Left cardiac atrium (tissue), 4 donors: ENCODE data around the gene MRPL10. TPM values are rescaled to one million over a fixed set of nuclear protein-coding genes. Genes with fewer than 3 reads are reported as not detected.

Experiments
- ATAC-seq, 2 donors: fragments of 200-7000 bp; cut with Tn5 transposase; one replicate each; pipeline ENCODE4 v1.9.1; 2020; ENCODE audit warnings: mild to moderate bottlenecking in 2 of 2, moderate library complexity in 2 of 2
- DNase-seq: peaks from one replicate; pipeline ENCODE4 v3.0.0-alpha.2; 2020
- intact Hi-C, 2 donors: fragments of 100-400 bp; cut with DNase I; formaldehyde crosslinking; loops; one replicate each; pipeline versions ENCODE4 v1.14.1 to v1.15.1; 2022 to 2023
- total RNA-seq, 2 donors: library from RNA; stranded (reverse); fragmentation: NEBNext Ultra II Directional; extraction: Animal tissue kit (Norgen Biotek cat#: 25700); gene quantifications; one replicate each; pipeline ENCODE4 v1.2.1, GENCODE V29; 2021
- donor health status: DM: no; HTN: yes; CAD: no.
- donor health status: DM: no; HTN: yes; CAD: no; lungs with severe emphysema.
- donor health status: DM: yes; HTN: yes; CAD: no.
- donor health status: Dilated cardiomyopathy.

The MRPL10 gene
- total RNA-seq, 2 donors from 2014 or later, result 33.9 to 38.8 TPM

GRCh38 chr17:47820033-47820789, 11.1 kb downstream of the MRPL10 start:
- ATAC-seq, result peak in 1 of 2 donors; percentile 4
- intact Hi-C loops, result no loop called here
- DNase-seq, result no peak

GRCh38 chr17:47819475-47819874, 11.9 kb downstream of the MRPL10 start:
- intact Hi-C loops, result no loop called here
- no peak for DNase-seq
- no peak for ATAC-seq

- DNase-seq (no peak), ATAC-seq (no peak)
Observed at GRCh38 chr17:47818002-47818695, 13.2 kb downstream of the MRPL10 start.

GRCh38 chr17:47816947-47817346, 14.4 kb downstream of the MRPL10 start:
- ATAC-seq (no peak), DNase-seq (no peak)
- intact Hi-C loops, result no loop called here

More at GRCh38 chr17:47818002-47818695, 13.2 kb downstream of the MRPL10 start:
- intact Hi-C loops, result no loop called here

DNA sequence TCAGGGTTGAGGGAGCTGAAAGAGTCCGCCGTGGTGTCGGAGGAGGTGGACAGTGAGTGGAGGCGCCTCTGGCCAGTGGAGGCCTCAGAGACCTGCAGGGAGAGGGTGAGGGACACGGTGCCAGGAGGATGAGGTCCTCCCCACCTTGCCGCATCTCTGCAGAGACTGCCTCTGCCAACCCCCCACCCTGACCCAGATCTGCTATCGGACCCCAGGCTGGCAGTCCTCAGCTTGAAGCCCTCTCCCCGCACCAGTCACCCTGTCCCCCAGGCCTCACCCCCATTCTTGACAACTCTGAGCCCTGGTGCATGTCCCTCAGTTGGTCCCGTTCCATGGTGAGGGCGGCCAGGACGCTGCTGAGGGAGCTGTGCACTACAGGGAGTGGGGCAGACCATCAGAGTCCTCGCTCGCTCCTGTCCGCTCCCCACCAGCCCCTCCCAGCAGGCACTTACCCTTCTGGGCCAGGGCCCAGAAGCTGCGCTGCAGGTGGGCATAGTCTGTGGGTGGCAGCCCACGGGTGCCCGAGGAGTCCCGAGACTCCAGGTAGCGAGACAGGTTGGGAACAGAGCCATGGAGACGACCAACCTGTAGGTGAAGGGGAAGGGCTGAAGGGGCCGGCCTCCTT, 15.1 kb downstream of the MRPL10 start:
- DNase-seq (no peak), ATAC-seq (no peak)
- intact Hi-C loops, result no loop called here

- no peak for DNase-seq
- intact Hi-C loops, result no loop called here
- ATAC-seq, result no peak
Observed at GRCh38 chr17:47815106-47815918, 16.0 kb downstream of the MRPL10 start.

GRCh38 chr17:47813512-47814031, 17.8 kb downstream of the MRPL10 start:
- no peak for ATAC-seq
- intact Hi-C loops, result no loop called here
- DNase-seq, result no peak

DNA sequence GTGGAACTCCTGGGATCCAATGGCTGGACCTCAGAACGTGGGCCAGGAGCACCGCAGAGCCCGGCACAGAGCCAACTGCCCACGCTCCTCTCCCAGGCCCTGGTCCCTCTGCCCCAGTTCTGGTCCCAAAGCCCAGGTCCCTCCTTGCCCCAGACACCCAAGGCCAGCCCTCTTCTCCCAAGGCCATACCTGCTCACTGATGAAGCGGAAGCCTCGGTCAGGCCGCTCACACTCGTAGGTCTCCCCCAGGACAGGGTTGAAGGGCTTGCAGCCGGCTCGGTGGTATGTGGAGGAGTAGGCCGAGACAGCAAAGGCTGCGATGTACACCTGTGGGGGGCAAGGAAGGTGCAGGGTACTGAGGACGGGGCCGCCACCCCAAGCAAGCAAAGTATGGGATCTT, 18.3 kb downstream of the MRPL10 start:
- no peak for DNase-seq
- intact Hi-C loops, result no loop called here
- ATAC-seq, result no peak

GRCh38 chr17:47812146-47812920, 19.0 kb downstream of the MRPL10 start:
- ATAC-seq, result no peak
- intact Hi-C loops, result no loop called here
- DNase-seq, result no peak

DNA sequence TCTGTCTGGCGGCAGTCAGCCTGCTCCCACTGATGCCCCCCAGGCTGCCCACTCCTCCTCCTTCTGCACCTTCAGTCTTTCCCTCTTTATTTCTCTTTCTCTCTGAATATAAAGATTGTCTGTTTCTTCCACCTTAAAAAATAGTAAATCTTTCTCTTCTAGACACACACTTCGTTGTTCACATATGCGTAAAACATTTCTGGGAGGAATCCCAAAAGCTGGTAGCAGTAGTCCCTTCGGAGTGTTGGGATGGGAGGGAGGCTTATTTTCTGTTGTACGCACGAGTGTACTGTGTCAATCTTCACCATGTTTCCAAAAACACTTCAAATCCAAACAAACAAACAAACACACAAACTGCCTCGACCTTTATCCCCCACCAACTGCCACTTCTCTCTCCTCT, 19.6 kb downstream of the MRPL10 start:
- DNase-seq (no peak), ATAC-seq (no peak)
- intact Hi-C loops, result no loop called here

GRCh38 chr17:47810901-47811635, 20.3 kb downstream of the MRPL10 start:
- intact Hi-C loops, result no loop called here
- DNase-seq, result no peak
- ATAC-seq, result peak in 1 of 2 donors; percentile 31

DNA sequence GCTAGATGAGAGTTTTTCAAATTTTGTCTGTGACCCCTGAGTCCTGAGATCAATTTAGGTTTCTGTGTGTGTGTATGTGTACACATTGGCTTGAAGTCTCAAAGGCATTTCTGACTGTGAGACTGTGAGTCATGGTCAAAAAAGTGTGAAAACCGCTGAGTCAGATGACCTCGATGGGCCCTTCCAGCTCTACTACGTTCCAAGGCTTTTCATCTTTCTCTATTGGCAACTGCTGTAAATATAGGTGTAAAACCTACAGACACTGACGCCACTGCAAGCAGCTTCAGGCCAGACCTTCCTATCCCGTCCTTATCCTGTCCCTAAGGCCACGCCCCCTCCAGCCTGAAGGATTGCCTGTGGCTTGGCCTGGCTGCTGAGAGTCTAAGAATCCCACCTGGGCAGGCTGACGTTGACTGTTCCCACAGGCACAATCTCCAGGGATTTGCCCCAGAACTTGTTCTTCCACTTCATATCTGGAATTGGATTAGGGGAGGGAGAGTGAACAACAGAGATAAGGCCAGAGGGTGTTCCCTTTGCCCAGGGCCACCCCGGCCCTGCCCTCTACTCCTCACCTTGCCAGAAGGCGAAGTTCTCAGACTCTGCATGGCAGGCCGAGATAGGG, 21.0 kb downstream of the MRPL10 start:
- DNase-seq (no peak), ATAC-seq (peak in 1 of 2 donors; percentile 75)
- intact Hi-C loops, result no loop called here

DNA sequence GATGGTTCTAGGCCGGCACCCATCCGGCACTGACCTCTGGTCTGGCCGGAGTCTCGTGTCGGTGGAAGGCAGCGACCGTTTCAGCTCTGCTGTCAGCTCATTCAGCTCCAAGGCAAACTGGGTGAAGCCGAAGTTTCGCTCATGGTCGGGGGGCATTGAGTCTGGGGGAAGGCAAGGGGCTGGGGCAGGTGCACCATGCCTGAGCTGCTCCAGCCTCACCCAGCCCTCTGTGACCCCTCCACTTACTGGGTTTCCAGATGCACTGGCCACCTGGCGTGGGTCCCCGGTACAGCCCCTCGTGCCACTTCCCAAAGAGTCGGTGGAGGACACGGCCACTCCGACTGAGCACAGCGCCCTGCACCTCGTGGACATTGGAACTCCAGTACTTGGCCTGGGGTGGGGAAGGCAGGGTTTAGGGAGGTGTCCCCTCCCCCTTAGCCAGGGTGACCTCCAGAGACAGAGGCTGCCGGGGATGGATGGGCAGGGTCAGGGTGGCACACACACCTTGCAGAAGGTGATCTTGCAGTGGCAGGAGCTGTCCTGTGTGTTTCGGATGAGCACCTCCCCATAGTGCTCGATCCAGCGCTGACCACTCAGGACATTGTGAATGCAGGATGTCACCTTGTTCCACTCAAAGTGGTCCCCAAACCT, 22.4 kb downstream of the MRPL10 start:
- ATAC-seq (no peak), DNase-seq (no peak)
- intact Hi-C loops, result loop anchor here in 1 of 2 donors (10.0 kb wide), 1 partner anchor 144 kb away; no protein-coding TSS in a partner anchor

DNA sequence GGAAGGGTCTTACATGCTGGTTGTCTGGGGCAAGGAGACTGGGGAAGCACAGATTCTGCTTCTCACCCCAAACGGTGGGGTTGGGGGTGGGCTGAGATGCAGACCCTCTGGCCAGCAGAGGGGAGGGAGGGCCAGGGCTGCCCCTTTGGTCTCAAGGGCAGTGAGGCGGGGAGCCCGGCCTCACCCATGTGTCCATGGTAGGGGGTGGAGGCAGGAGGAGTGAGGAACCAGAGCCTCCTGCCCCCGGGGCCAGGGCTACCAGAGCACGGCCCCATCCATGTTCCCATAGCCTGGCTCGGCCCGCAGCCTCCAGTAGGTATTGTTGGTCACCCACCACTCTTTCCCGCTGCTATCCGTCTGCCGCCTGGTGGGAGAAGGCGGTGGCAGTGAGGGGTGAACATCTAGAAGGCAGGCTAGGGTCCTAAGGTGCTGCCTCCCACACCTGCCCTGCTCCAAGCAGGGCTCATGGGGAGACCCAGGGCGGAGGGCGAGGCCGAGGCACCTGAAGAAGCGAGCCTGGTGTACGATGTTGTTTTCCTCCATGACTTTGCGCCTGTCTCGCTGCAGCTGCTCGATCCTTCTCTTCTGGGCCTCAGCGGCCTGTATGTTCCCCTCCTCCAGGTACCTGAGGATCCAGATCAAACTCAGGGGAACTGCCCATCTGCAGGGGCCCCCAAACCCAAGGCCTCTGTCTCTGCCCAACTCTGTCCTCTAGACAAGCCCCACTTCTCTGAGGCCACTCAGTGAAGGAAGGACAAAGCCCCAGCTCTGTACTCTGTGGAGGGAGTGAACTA, 23.1 kb downstream of the MRPL10 start:
- intact Hi-C loops, result loop anchor here in 1 of 2 donors (10.0 kb wide), 1 partner anchor 143 kb away; no protein-coding TSS in a partner anchor
- ATAC-seq (no peak), DNase-seq (no peak)

- no peak for ATAC-seq
- intact Hi-C loops, result loop anchor here in 1 of 2 donors (10.0 kb wide), 1 partner anchor 143 kb away; no protein-coding TSS in a partner anchor
- DNase-seq, result no peak
Observed at GRCh38 chr17:47807421-47807820, 23.9 kb downstream of the MRPL10 start.

DNA sequence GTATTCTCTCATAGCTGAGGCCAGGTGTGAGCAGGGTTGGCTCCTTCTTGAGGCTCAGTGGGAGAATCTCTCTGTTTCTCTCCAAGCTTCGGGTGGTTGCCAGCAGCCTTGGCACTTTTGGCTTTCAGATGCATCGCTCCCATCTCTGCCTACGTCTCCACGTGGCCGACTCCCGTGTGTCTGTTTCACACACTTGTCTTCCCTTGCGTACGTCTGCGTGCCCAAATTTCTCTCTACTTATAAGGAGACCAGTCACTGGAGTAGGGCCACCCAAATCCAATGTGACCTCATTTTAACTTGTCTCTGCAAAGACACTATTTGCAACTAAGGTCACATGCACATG, 24.5 kb downstream of the MRPL10 start:
- intact Hi-C loops, result loop anchor here in 1 of 2 donors (10.0 kb wide), 1 partner anchor 142 kb away; no protein-coding TSS in a partner anchor
- DNase-seq, result no peak
- no peak for ATAC-seq
